ACC112 (cell line): ENCODE measurements around the gene CDHR5.

Source experiments
- H2AFZ ChIP-seq: fragments of 200-600 bp; sonication (generic); one replicate; pipeline ENCODE4 v1.6.0; 2017; ENCODE audit warnings: antibody characterized with exemption, low read length; ENCODE audit not compliant: unreplicated experiment
- H3K27ac ChIP-seq: fragments of 200-600 bp; sonication (generic); 2 replicates; pipeline ENCODE4 v1.5.1; 2014; ENCODE audit warnings: low read depth, mild to moderate bottlenecking, antibody characterized with exemption, low read length, moderate library complexity
- H3K27me3 ChIP-seq: fragments of 200-600 bp; sonication (generic); 2 replicates; pipeline ENCODE4 v1.6.1; 2014; ENCODE audit warnings: mild to moderate bottlenecking, antibody characterized with exemption, low read length, moderate library complexity, mixed read lengths; ENCODE audit not compliant: insufficient read depth
- H3K36me3 ChIP-seq: fragments of 200-600 bp; sonication (generic); 2 replicates; pipeline ENCODE4 v1.6.1; 2016; ENCODE audit warnings: mild to moderate bottlenecking, antibody characterized with exemption, low read length, moderate library complexity, mixed read lengths; ENCODE audit not compliant: insufficient read depth
- H3K4me1 ChIP-seq: fragments of 200-600 bp; sonication (generic); one replicate; pipeline ENCODE4 v1.6.1; 2016; ENCODE audit warnings: low read length, mixed read lengths; ENCODE audit not compliant: insufficient read depth, unreplicated experiment, control insufficient read depth
- H3K4me3 ChIP-seq: fragments of 200-600 bp; sonication (generic); 2 replicates; pipeline ENCODE4 v1.5.1; 2014; ENCODE audit warnings: mild to moderate bottlenecking, low read depth, low read length
- H3K79me2 ChIP-seq: fragments of 200-600 bp; sonication (generic); one replicate; pipeline ENCODE4 v1.6.0; 2016; ENCODE audit warnings: low read length; ENCODE audit not compliant: control insufficient read depth, unreplicated experiment, insufficient read depth

The CDHR5 gene

DNA sequence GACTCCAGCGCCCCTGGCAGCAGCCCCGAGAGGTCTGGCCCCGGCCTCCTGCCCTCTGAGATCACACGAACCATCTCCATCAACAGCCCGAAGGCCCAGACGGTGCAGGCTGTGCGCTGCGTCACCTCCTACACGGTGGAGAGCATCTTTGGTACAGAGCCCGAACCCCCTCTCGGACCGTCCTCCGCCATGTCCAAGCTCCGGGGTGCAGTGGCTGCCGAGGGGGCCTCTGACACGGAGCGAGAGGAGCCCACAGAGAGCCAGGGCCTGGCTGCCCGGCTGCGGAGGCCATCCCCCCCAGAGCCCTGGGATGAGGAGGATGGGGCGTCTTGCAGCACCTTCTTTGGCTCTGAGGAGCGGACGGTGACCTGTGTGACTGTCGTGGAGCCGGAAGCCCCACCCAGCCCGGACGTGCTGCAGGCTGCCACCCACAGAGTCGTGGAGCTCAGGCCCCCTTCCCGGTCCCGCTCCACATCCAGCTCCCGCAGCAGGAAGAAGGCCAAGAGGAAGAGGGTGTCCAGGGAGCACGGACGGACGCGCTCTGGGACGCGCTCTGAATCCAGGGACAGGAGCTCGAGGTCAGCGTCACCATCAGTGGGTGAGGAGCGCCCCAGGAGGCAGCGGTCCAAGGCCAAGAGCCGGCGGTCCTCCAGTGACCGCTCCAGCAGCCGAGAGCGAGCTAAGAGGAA is 16.6 kb downstream of the CDHR5 start:
- Histone ChIP-seq H3K36me3 (peaks cover 23% of the 10 kb centered on the region; the same call in 1 of the 2 replicates), H3K27ac (no peak overlapping the region), H3K79me2 (peaks cover 5% of the 10 kb centered on the region), H3K27me3 (no peaks in the 10 kb centered on the region), H2AFZ (no peak overlapping the region), H3K4me3 (no peak overlapping the region), H3K4me1 (peaks cover 4% of the 10 kb centered on the region)

- Histone ChIP-seq H3K4me3 (no peak overlapping the region), H3K36me3 (peaks cover 21% of the 10 kb centered on the region; the same call in 1 of the 2 replicates), H3K27me3 (no peaks in the 10 kb centered on the region), H2AFZ (no peak overlapping the region), H3K27ac (no peak overlapping the region), H3K79me2 (peaks cover 5% of the 10 kb centered on the region), H3K4me1 (no peaks in the 10 kb centered on the region)
These were observed 17.6 kb downstream of the CDHR5 start for GRCh38 chr11:607020-607780.

- Histone ChIP-seq H3K4me3 (no peak overlapping the region), H3K27me3 (no peaks in the 10 kb centered on the region), H3K79me2 (peaks cover 5% of the 10 kb centered on the region), H3K4me1 (no peaks in the 10 kb centered on the region), H2AFZ (no peak overlapping the region), H3K27ac (peak overlapping the region; percentile 12; the same call in 1 of the 2 replicates), H3K36me3 (peaks cover 21% of the 10 kb centered on the region; the same call in 1 of the 2 replicates)
These were observed 18.5 kb downstream of the CDHR5 start for GRCh38 chr11:606245-606644.

DNA sequence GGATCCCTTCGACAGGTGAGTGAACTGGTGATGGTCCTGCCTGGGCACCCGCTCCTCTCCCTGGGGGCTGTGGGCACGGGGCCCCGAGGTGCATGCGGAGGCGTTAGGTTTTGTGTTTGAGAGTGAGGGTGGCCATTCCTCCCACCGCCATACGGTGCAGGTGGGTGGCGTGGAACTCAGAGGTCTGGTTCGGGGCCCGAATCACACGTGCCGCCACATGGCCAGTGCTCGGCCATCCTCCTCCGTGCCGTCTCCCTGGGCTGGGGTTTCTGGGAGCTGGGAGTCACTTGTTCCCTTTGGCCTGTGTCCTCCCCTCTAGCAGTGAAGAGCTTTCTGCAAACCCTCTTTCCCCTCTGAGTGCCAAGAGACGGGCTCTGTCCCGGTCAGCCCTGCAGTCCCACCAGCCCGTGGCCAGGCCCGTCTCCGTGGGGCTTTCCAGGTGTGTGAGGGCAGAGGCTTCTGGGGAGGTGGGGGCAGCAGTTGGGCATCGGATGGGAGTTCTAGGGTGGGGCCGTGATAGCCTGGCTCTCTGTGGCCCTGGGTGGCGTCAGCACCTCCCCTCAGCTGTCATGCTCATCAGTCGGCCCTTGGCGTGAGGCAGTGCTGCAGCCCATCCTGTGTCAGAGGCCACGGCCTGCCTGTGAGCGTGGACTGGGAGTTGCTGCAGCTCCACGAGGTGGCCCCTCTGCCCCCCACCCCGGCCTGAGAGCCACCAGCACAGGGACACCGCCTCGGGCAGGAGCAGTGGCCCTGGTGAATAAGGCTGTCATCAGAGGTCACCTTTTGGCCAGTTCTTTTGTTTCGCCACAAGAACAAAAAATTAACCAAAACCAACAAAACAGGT is 19.2 kb downstream of the CDHR5 start:
- no peak overlapping the region for H3K27ac ChIP-seq
- H3K36me3 ChIP-seq = peaks cover 18% of the 10 kb centered on the region; the same call in 1 of the 2 replicates
- H3K27me3 ChIP-seq = no peaks in the 10 kb centered on the region
- peaks cover 5% of the 10 kb centered on the region for H3K79me2 ChIP-seq
- no peak overlapping the region for H2AFZ ChIP-seq
- no peaks in the 10 kb centered on the region for H3K4me1 ChIP-seq
- no peak overlapping the region for H3K4me3 ChIP-seq

DNA sequence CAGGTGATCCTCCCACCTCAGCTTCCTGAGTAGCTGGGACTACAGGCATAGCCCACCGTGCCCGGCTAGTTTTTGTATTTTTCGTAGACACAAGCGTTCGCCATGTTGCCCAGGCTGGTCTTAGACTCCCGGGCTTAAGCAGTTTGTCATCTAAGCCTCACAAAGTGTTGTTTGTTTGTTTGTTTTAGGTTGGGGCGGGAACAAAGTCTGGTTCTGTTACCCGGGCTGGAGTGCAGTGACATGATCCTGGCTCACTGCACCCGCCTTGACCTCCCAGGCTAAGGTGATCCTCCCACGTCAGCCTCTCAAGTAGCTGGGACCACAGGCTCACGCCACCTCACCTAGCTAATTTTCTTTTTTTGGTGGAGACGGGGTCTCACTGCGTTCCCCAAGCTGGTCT is 21.6 kb downstream of the CDHR5 start:
- Histone ChIP-seq H3K4me3 (no peak overlapping the region), H3K27me3 (no peaks in the 10 kb centered on the region), H3K4me1 (no peaks in the 10 kb centered on the region), H3K36me3 (peaks cover 27% of the 10 kb centered on the region), H2AFZ (no peak overlapping the region), H3K27ac (no peak overlapping the region), H3K79me2 (peaks cover 3% of the 10 kb centered on the region)

DNA sequence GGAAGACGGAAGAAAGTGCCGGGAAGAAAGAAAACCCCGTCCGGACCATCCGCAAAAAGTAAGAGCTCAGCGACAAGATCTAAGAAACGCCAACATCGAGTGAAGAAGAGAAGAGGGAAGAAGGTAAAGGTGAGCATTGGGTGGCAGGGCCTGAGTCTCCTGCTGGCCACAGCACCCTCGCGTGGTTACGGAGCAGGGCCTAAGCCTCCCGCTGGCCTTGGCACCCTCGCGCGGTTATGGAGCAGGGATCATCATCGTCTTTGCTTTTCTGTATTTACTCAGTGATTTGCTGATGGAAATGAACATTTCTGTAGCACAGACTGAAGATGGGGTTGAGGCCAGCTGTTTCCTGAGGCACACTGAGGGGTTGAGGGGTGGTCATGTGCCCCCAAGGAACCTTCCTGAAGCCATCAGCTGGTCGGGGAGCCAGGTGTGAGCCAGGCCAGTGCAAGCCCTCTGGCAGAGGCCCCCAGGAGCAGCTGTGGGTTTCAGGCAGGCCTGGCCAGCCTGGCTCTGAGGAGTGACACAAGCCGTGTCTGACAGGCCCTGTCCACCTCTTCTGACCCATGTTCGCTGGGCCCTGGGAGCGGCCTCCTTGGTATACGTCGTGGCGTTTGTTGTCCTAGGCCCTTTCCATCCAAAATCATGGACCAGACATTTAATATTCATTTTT is 23.0 kb downstream of the CDHR5 start:
- Histone ChIP-seq H2AFZ (no peak overlapping the region), H3K4me1 (no peaks in the 10 kb centered on the region), H3K4me3 (no peak overlapping the region), H3K36me3 (peaks cover 25% of the 10 kb centered on the region), H3K27me3 (no peaks in the 10 kb centered on the region), H3K79me2 (peaks cover 3% of the 10 kb centered on the region), H3K27ac (no peak overlapping the region)

GRCh38 chr11:598005-598680 is 26.6 kb downstream of the CDHR5 start:
- Histone ChIP-seq H3K79me2 (peaks cover 19% of the 10 kb centered on the region), H3K4me3 (no peak overlapping the region), H3K27me3 (no peaks in the 10 kb centered on the region), H3K27ac (no peak overlapping the region), H3K36me3 (peaks cover 24% of the 10 kb centered on the region), H3K4me1 (no peaks in the 10 kb centered on the region), H2AFZ (no peak overlapping the region)

GRCh38 chr11:597166-597725 is 27.5 kb downstream of the CDHR5 start:
- Histone ChIP-seq H3K4me1 (no peaks in the 10 kb centered on the region), H3K36me3 (peaks cover 33% of the 10 kb centered on the region), H3K27me3 (no peaks in the 10 kb centered on the region), H3K4me3 (no peak overlapping the region), H3K27ac (no peak overlapping the region), H2AFZ (no peak overlapping the region), H3K79me2 (peaks cover 19% of the 10 kb centered on the region)

- peaks cover 23% of the 10 kb centered on the region for H3K79me2 ChIP-seq
- H3K36me3 ChIP-seq = peaks cover 32% of the 10 kb centered on the region
- no peak overlapping the region for H3K4me3 ChIP-seq
- no peaks in the 10 kb centered on the region for H3K27me3 ChIP-seq
- no peaks in the 10 kb centered on the region for H3K4me1 ChIP-seq
- no peak overlapping the region for H2AFZ ChIP-seq
- no peak overlapping the region for H3K27ac ChIP-seq
These were observed 28.4 kb downstream of the CDHR5 start for GRCh38 chr11:596374-596773.
